IPS DF 19.7 (cell line): ENCODE measurements around the gene CDX1.

ENCODE experiments used
- DNase-seq: peaks from one replicate; pipeline ENCODE4 v3.0.0-alpha.2; 2013; ENCODE audit warnings: low read depth, low spot score

Gene CDX1

DNA sequence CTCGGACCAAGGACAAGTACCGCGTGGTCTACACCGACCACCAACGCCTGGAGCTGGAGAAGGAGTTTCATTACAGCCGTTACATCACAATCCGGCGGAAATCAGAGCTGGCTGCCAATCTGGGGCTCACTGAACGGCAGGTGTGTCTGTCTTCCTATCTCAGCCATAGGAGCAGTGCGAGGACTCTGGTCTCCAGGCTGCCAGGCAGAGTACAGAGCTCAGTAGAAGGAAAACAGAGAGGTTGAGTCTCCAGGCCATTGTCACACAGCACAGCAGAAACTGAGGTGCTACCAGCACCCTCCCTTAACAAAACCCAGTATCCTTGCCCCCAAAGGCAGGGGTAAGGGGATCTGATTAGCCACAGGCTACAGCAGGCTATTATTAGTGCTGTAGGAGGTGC, 16.2 kb downstream of the CDX1 start:
- DNase-seq = no peak

DNA sequence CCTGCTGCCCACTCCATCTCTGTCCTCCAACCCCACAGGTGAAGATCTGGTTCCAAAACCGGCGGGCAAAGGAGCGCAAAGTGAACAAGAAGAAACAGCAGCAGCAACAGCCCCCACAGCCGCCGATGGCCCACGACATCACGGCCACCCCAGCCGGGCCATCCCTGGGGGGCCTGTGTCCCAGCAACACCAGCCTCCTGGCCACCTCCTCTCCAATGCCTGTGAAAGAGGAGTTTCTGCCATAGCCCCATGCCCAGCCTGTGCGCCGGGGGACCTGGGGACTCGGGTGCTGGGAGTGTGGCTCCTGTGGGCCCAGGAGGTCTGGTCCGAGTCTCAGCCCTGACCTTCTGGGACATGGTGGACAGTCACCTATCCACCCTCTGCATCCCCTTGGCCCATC, 16.9 kb downstream of the CDX1 start:
- DNase-seq = no peak

DNA sequence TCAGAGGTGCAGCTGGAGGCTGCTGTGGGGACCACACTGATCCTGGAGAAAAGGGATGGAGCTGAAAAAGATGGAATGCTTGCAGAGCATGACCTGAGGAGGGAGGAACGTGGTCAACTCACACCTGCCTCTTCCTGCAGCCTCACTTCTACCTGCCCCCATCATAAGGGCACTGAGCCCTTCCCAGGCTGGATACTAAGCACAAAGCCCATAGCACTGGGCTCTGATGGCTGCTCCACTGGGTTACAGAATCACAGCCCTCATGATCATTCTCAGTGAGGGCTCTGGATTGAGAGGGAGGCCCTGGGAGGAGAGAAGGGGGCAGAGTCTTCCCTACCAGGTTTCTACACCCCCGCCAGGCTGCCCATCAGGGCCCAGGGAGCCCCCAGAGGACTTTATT, 17.4 kb downstream of the CDX1 start:
- DNase-seq = no peak

DNA sequence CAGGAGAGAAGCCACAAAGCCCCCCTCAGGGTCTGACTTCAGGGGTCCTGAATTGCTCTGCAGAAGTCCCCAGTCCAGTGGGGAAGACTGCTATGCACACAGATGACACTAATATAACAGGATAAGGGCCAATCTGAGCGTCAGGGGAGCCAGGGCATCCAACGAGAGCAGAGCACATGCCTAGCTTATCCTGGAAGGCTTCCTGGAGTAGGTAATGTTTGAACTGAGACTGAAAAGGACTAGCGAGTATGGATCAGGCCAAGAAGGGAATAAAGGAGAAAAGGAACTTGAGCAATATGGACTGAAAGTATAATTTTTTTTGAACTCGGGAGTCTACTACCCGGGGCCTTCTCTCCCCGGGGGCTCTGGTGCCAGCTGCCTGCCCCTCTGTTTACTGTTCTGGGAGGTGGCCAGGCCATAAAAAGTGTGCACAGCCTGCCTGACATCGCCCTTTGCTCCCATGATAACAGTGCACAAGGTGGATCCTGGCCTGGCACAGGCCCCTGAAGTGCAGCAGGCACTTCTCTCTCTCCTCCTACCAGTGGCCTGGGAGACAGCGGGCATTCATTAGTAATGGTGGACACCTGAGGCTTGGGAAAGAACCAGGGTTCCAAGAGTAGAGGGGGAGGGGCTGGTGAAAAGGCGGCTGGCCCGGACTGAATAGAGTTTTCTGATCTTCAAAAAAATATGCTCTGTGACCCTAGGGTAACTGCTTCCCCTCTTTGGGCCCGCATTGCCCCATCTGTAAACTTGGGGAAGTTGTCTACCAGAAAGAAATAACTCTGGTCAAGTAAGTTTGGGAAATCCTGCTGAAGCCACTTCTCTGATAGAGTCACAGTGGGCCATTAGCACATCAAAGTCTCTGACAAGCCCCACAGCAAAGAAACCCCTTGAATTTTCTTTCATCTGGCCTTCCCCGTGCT, 18.7 kb downstream of the CDX1 start:
- DNase-seq = no peak

DNA sequence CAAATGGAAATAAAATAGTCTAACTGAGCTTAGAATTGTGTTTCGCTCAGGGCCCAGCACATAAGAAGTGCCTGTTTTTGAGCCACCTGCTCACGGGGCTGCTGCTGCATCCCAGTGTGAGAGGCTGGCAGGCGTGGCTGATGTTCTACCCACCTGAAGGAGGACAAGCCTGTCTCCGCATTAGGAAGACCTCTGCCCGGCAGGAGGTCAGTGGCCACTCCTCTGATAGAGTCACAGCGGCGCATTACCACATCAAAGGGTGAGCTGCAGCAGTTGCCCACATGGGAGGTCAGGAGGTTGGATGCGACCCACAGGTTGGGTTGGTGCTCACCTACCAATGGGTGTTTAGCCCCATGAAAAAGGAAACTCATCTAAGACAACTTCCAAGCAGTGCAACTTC, 19.6 kb downstream of the CDX1 start:
- DNase-seq = no peak

GRCh38 chr5:150186897-150187296, 20.3 kb downstream of the CDX1 start:
- DNase-seq = no peak

DNA sequence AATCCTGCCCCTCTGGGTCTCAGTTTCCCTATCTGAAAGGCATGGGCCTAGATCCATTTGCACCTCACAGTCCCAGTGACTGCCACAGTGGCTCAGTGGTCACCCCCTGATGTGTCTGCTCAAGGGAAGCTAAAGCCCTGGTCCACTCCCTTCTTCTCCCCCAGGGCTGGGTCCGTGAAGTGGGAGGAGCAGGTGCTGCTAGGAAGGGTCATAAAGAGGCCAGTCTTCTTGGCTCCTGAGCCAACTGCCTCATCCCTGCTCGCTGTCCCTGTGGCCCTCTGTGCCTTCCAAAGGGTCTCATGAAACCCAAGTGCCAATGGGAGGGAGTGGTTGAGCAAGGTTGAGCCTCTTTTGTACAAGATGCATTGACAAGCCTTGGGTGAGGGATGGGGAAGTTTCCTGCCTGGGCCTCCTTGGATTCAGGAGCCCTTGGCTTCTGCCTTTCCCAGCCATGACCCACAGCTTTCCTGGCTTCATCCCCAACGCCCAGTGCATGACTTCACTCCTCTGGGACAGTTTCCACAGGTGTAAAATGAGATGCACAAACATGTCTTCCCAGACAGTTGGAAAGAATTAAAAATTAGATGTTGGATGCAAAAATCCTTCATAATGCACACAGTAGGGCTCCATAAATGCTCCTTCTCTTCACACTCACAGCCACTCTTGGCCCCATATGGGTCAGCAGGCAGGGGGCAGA, 21.7 kb downstream of the CDX1 start:
- DNase-seq = no peak

DNA sequence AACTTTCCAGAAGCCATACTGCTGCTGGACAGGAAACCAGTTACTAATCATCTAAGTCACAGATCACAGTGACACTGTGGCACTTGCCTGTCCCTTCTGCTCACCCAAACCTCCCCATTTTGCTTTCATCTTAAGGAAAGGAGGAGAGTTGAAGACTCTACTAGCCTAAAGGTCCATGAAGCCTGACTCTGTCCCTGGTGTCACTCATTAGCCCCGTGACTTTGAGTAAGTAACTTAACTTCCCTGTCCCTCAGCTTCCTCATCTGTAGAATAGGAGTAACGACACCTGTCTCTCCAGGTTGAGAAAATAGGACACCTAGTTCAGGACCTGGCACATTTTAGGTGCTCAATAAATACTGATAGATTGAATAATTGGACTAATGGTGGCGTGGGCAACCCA, 22.7 kb downstream of the CDX1 start:
- no peak for DNase-seq

GRCh38 chr5:150189728-150190502, 23.3 kb downstream of the CDX1 start, which contains the start of gene SLC6A7:
Gene SLC6A7, plus strand, starts transcription at chr5:150190062. Its CDS starts 266 bp downstream, at chr5:150190328.
- no peak for DNase-seq

DNA sequence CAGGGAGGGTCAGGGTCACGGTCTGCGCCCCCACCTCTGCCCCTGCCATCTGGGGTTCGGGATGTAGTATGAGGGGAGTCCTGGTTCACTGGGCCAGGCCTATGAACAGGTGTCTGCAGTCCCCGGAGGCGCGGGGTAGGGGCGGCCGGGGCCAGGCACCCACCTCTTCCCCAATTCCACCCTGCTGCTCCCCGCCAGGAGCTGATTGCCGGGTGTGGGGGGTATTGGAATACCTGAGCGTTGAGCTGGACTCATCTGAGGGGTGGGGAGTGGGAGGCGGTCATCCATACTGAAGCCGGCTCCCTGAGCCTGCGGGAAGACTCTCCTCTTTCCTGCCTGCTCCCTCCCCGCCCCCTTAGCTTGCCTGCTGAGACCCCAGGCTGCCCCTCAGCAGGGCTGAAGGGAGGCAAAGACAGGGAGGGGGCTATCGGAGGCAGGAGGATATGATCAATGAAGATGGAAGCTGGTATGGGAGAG, 24.0 kb downstream of the CDX1 start:
- no peak for DNase-seq

DNA sequence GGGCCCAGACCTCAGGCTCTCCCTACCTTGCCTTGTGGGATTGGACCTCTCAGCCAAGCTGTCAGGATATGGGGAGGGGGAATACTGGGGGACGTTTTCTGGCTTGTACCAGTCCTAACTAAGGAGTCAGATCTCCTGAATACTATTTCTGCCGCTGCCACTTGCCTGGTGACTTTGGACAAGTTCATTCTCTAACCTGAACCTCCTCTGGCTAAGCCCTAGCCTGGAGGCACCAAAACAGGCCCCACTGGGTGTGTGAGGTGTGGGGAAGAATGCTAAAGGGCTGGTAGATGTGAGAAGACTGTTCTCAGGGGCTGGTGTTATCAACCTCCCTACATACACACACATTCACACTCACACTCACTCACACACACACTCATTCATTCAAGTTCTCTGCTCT, 24.4 kb downstream of the CDX1 start:
- DNase-seq = no peak

DNA sequence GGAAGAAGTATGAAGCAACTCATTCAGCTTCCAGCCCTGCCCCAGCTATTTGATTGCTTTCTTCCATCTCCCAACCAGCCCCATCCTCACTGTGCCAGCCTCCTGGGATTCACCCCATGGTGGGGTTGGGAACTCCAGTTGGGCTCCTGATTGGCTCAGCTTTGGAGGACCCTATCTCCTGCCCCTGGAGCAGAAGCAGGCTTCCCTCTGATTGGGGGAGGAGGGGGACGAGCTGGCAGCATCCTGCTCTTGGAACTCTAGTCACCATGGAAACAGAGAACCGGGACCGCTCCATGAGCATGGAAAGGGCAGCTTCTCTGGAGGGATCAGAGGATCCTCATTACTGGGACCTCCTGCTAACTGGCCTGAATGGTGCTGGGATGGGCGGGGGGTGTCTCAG, 25.9 kb downstream of the CDX1 start:
- DNase-seq = no peak

- no peak for DNase-seq
These were observed 29.3 kb downstream of the CDX1 start for GRCh38 chr5:150195736-150196485.

DNA sequence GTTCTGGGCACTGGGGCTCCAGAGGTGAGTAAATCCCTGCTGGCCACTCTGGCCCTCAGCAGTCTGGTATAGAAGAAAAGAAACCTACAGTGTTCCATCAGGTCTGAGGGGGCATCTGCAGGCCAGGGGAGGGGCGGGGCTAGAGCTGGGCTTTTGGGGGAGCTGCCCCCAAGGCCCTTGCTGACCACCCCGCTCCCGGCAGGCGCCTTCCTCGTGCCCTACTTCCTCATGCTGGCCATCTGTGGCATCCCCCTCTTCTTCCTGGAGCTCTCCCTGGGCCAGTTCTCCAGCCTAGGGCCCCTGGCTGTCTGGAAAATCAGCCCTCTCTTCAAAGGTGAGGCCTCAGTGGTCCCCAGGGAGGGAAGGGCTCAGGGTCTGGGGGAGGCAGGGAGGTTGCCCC, 29.9 kb downstream of the CDX1 start:
- DNase-seq = no peak

GRCh38 chr5:150196986-150197385, 30.4 kb downstream of the CDX1 start:
- DNase-seq = no peak

DNA sequence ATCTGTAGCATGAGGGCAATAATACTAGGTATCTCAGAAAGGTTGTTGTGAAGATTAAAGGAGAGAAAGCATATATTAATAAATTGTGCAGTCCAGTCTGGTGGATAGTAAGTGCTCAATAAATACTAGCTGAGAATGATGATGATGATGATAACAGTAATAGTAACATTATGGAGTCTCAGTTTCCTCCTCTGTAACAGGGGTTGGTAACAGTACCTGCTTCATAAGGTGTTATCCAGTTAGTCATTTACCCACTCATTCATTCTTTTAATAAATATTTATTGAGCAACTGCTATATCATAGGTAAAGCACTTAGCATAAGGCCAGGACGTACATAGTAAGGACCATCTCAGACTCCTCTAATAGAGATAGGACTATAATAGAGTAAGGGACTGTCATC, 30.9 kb downstream of the CDX1 start:
- DNase-seq = no peak

- no peak for DNase-seq
These were observed 35.9 kb downstream of the CDX1 start for GRCh38 chr5:150202501-150202900.

DNA sequence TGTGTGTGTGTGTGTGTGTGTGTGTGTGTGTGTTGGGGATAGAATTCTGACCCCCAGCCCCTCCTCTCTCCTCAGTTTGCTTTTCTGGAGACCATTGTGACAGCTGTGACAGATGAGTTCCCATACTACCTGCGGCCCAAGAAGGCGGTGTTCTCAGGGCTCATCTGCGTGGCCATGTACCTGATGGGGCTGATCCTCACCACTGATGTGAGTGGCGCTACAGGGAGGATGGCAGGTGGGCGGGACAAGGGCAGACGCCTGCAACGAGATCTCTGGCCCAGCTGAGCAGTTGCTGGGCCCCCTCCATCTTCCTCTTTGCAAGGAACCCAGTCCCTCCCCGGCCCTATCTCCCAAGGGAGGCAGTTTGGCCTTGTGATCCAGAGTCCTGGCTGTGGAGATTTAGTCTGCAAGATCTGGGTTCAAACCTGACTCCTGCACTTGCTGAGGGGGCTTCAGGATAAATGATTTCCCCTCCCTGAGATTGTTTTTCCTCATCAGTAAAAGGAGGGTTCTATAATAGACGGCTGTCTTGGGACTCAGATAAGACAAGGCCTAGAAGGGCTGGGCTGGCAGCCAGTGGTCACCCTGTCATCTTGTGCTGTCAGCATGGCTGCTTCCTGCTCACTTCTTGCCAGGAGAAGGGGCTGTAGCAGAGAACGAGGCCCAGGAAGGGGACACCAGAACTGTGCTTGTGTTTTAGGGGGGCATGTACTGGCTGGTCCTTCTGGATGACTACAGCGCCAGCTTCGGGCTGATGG, 37.4 kb downstream of the CDX1 start:
- no peak for DNase-seq

DNA sequence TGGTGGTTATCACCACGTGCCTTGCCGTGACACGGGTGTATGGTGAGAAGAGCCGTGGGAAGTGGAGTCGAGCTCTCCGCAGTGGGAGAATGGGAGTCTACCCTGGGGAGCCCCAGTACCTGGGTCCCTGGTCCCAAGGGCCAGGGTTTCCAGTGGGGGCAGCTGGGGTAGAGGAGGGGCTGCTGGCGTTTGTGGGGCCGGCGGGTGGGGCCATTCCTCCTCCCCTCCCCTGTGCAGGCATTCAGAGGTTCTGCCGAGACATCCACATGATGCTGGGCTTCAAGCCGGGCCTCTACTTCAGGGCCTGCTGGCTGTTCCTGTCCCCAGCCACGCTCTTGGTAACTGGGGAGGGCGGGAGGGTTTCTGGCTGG, 38.0 kb downstream of the CDX1 start:
- no peak for DNase-seq

GRCh38 chr5:150206098-150206778, 39.7 kb downstream of the CDX1 start:
- DNase-seq = no peak
